GM19043 (cell line): Measurements from ENCODE around the gene CFAP61.

Experiments used
- ATAC-seq: cut with Tn5 transposase; IDR thresholded peaks from one replicate; pipeline ENCODE4 v1.9.1; 2021; ENCODE audit warnings: low read depth; ENCODE audit not compliant: unreplicated experiment

Gene CFAP61

DNA sequence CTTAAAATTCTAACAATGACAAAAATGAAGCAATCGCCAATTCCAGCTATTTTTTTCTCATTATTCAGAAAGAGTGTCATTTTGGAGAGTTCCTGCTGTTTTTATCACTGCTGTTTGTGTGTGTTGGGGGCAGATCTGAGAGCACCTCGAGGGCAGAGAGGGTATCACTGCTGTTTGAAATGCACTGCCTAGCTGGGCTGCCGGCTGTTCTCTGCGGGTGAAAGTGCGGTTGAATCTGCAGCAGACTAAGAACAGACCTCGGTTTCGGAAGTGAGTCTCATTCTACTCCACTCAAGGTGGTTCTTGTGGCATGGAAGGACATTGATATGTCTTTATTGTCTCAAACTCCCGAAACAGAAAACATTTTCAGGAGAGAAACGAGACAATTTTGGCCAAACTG is 333.9 kb downstream of the CFAP61 start:
- ATAC-seq, result no peak

DNA sequence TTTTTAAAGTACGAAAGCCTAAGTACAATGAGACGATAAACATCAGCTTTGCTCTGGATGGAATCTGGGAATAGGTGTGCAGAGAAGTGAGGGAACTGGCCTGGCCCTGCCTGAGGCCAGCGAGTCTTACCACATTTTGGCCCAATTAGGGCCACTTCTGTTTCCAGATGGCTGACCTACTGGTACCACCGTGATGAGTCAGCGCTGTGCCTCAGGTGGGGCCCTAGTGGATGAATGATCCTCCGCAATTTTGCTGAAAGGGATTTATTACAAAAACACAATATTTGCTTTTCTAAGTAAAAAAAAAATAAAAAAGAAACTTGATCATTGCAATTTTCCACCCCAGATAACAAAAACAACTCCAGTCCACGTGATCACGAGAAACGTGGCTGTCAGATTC is 338.1 kb downstream of the CFAP61 start:
- no peak for ATAC-seq

- no peak for ATAC-seq
Measured at GRCh38 chr20:20391115-20391514, 338.8 kb downstream of the CFAP61 start.

DNA sequence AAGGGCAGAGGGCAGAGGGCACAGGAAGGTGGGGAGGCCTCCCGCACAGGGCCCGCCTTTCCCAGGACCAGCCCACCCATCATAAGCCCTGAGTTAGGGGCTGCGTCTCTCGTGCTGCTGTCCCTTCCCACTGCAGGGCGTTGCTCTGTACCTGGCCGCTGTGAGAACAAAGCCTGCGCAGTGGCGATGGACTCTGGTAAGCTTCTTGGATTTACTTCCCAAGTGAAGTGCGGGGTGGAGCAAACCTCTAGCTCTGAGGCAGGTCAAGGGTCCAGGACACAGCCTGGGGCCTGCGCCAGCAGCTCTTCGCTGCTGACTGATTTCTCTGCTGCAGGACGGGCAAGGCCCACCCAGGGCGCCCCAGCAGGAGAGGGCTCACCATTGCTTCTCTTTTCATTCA is 339.4 kb downstream of the CFAP61 start:
- no peak for ATAC-seq

DNA sequence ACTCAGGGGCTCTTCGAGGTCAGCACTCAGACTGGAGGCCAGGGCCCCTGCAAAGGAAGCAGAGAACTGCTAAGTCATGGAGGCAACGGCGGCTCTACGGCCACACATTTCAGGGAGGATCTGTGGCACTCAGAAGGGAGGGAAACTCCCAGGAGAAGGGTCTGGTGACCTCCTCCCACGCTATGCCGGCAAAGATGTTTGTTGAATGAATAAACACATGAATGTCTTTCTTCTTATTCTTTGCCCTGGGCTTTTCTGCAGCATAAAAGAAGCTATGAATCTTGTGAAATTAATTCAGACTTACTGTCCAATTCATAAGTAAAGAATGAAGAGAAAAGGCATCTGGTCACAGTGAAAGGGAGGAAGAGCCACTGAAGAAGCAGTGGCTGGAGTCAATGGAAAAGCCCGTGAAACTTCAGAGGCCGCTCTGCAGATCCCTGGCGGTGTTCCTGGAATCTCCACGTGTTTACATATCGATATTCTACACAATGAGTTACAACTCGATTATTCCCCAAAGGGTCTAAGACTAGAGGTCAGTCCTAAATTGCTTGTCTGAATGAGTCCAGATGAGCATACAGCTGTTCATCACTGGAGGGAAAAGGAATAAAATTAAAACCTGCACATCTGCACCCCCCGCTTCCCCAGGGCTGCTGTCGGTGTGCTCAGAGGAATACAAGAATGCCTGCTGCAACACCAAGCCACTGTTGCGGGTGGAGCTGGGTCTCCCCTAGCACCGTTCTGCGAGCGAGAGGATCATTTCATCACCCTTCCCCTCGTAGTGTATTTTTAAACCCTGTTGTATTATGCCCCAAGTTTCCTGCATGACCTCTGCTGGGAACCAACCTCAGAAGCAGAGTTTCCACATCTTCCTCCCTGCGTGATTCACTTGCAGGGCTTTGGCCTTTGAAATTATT is 341.1 kb downstream of the CFAP61 start:
- ATAC-seq, result no peak

GRCh38 chr20:20395087-20395486 is 342.8 kb downstream of the CFAP61 start:
- no peak for ATAC-seq

DNA sequence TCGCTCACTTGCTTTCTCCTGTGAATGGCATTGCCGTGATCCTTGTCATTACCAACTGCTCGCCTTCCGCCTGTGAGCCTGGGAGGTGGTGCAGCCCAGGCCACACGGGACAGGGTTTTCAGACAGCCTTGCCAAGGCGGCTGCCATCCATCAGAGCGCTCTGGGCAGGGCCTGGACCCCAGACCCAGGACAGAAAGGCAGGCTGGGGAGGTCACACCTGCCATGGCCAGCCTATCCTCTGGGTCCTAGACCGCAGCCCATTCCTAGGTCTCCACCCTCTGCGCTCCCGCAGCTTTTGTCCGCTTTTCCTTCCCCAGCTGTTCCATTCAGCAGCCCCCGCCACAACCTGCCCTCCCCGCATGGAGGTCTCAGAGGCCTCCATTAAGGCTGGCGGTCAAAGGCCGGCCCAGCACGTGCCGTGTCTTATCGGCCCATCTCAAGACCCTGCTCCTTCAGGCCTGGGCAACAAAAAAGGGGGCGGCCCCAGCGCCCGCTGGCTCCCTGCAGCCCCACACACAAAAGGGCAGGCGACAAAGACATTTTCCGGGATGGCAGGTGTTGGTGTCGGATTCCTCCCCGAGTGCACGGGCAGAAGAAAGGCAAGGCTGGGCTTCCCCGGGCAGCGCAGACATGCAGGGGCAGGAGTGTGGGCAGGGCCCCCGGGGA is 343.7 kb downstream of the CFAP61 start:
- ATAC-seq, result no peak

GRCh38 chr20:20396794-20397193 is 344.5 kb downstream of the CFAP61 start:
- ATAC-seq, result no peak

GRCh38 chr20:20398123-20398522 is 345.8 kb downstream of the CFAP61 start:
- ATAC-seq, result no peak

DNA sequence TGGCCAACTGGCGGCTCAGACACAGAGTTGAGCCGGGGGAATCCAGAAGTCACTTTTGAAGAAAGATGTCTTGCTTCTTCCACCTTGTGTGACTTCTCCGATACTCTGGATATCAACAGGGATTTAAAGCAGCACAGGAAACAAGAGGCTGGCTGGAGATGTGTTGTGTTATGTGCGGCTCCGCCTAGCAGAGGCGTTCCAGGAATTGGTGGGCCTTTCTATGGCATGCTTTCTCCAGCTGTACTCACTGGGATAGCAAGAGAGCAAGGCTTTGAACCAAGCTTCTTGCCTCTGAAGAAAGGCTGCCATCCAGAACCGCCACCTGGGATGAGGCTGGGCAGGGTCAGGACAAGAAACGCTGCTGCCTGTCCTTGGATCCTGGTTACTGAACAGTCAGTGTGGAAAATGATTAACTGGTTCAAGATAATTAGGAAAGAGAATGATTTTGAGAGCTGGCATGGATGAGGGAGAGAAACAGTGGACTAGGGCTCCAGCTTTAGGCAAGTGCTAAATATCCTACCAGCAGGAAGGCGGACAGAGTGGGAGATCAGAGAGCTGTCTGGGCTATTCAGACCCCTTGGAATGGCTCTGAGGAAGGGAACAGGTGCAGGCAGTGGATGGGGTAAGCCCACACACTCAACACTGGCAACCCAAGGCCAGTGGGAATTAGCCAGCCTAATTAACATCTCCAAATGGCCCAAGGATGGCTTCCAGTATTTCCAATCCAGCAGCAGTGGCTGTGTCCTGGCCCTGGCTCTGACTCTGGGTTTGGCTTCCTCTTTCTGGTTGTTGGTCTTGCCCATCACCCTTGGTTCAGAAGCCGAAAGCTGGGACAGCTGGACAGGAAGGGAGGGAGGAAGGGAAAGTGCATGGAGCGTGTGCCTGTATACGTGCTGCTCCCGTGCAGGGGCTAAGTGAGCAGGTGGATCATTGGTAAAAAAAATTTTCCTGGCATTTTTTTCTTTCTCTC is 347.5 kb downstream of the CFAP61 start:
- ATAC-seq, result no peak

GRCh38 chr20:20401991-20402390 is 349.7 kb downstream of the CFAP61 start:
- ATAC-seq, result no peak

DNA sequence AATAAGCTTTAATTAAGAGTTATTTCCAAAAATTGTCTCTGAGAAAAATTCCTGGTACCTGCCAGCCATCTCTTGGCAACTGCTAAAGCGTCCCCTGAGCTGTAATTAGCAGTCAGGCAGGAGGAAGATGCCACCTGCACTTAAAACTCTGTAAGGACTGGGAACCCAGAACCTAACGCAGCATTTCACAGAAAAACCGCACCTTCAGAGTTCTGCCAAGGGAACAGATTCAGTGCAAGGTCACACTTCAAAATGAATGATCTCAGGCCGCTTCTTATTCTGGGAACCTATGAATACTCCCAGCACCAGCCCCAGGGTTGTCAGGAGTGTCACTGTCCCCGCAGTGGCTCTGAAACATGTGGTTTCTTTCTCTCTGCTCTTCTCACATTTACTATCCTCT is 352.3 kb downstream of the CFAP61 start:
- ATAC-seq, result no peak

GRCh38 chr20:20405623-20406022 is 353.3 kb downstream of the CFAP61 start:
- ATAC-seq, result no peak

DNA sequence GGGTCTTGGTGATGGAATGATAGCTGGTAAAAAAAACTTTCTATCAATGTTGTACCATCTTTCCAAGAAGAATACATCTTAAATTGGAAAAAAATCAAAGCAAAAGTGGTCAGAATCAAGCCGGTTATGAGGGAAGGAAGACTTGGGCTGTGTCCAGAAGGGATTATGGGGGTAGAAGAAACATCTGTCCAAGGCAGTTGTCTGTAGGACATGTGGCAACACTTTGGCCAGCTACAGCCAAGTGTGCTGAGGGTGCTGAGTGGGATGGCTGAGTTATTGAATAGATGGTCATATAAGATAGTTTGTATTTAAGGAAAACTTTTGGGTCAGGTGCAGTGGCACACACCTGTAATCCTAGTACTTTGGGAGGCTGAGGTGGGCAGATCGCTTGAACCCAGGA is 354.0 kb downstream of the CFAP61 start:
- no peak for ATAC-seq

GRCh38 chr20:20407891-20408805 is 355.8 kb downstream of the CFAP61 start:
- ATAC-seq, result no peak

DNA sequence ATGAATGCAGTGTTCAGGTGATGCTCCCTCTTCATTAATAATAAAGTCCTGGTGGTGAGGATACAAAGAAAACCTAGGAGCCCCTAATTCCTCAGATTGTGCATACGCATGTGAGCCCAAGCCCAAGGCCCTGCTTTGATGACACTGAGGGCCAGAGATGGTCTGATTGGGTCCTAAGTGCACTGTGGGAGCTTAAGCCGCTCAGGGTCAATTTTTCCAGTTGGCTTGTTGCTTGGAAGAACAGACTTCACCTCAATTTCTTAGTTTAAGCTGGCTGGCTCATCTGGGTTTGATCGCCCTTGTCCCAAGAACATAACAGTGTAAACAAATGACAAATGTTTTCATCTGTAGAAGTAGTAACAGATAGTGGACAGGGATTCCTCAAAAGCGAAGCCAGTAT is 357.0 kb downstream of the CFAP61 start:
- ATAC-seq, result no peak
